Occipital lobe (tissue), 2 donors: Measurements from ENCODE around the gene CBFB. TPM values are rescaled to one million over a fixed set of nuclear protein-coding genes. Genes with fewer than 3 reads are reported as not detected.
"Not testable (repeated sequence)": the region's sequence is repeated elsewhere in the genome, so short reads cannot be mapped to it uniquely, and the experiment has no call there.

Source experiments
- DNase-seq: peaks from one replicate; lab custom pipeline; 2025; lab: John Stamatoyannopoulos, UW
- total RNA-seq: library from RNA; depleted of rRNA; stranded (reverse); fragments of >200 nt; gene quantifications from one replicate; pipeline ENCODE4 v1.2.3, GENCODE V29; 2014

Gene CBFB
- total RNA-seq, 1 donor from 2014 or later = 65.4 TPM

DNA sequence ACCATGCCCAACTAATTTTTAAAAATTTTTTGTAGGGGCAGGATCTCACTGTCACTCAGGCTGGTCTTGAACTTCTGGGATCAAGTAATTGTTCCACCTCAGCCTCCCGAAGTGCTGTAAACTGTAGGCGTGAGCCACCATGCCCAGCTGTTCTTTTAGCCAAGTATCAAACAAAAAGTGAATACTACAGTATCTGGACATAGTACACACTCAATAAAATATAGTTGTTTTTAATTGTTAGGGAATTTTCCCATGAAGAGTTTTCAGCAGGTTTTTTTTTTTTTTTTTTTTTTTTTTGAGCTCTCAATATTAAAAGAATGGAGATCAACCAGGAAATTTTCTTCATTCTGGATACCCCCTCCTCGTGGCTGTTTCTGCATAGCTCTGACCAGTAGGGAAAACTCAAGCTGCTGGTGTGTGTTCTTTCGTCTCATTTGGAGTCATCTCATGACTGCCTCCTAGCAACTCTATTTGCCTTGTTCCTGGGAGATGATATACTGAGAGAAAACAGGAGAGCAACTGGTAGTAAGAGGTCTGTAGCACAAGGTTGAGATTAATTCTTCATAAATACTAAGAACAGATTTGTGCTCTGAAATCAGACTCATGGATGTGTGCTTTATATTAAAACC lies 64.3 kb downstream of the CBFB start:
- no peak for DNase-seq

DNA sequence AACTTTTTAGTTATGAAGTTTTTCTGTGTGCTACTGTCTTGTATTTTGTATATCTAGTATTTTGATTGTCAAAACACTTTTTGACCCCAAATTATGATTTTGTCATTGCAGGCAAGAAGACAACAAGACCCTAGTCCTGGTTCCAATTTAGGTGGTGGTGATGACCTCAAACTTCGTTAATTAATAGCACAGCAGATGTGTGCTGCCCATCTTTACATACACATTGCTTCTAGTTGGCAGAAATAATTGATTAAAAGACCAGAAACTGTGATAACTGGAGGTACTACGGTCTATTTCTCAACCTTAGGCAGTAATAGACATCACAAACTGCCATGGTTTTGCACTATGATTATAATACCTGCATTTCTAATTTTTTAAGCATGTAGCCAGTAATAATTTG lies 69.7 kb downstream of the CBFB start:
- DNase-seq = no peak

DNA sequence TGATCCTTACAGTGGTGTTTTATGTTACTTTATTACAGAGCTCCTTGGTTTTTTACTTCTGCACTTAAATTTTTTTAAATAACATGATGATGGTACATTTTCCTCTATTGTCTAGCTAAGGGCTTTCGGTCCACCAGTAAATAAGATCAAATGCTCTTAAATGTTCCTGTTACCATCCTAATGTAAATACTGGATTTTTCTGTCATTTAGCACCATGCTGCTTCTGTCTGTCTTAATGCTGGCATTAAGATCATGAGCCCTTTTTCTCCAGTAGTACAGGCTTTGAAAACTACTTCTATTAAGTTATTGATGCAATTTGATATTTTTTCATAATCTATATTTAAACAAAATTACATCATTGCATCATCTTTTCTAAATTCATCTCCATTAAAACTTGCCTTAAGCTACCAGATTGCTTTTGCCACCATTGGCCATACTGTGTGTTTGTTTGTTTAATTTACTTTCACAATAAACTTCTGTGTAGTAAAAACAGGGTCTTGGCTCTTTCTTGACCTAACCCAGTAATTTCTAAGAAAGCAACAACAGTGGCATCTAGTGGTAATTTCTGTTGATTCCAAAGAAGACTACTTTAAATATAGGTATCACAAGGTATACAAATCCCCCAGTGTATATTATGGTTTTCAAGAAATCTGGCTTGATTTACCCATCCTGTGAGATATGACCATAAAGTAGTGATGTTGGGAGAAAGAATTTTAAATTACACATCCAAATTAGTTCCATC lies 71.8 kb downstream of the CBFB start:
- no peak for DNase-seq

DNA sequence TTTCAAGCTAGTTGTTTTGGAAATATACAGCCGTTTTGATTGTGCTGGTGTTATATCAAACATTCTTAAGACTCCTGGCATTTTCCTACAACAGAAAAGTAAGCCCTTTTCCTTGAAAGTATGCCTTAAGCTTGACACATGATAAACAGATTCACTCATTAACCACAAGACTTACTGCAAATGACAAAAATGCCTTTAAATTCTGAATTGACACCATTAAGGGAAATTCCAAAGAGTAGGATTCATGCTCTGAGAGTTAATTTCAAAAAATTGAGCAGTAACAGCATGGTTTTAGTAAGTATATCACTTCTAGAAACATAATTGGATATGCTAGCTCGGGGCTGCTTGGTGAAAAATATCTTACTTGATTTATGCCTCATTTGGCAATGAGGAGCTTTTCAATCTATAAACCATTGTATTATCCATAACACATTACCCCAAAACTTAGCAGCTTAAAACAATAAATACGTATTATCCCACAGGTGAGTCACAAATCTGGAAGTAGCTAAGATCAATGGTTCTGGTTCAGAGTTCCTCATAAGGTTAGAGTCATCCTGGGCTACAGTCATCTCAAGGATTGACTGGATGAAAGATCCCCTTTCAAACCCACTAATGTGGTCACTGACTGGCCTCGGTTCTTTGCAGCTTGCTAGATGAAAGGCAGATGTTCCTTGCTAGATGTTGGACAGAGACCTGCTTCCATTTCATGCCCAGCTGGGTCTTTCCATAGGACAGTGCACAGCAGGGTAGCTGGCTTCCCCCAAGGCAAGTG lies 72.5 kb downstream of the CBFB start:
- DNase-seq = no peak

DNA sequence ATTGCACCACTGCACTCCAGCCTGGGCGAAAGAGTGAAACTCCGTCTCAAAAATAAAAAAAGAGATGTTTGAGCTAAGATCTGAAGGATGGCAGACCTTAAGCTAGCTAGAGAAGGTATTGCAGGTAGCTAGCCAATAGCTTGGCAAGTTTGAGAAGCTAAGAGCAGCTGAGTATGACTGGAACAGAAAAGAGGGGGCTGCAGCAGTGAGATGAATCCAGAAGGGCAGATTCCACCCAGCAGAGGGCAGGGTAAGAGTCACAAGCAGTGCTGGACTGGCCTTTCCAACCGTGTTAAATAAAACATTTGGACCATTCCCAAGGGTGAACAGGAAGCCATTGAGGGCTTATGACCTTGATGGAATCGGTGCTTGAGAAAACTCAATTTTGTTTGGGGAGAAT lies 75.1 kb downstream of the CBFB start:
- no peak for DNase-seq

DNA sequence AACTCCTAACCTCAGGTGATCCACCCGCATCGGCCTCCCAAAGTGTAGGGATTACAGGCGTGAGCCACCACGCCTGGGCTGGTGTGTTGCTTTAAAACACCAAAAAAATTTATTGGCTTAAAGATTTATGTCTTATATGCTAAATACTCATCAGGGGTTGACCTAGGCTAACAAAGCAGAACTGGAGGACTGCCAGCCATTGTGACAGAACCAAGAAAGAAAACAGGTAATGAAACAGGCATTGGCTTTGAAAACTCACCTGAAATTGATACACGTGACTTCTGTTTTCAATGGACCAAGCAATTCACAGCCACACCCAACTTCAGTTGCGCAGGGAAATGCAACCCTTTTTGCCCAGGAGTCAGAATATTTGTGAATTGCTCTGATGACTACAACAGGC lies 75.9 kb downstream of the CBFB start:
- DNase-seq = no peak

DNA sequence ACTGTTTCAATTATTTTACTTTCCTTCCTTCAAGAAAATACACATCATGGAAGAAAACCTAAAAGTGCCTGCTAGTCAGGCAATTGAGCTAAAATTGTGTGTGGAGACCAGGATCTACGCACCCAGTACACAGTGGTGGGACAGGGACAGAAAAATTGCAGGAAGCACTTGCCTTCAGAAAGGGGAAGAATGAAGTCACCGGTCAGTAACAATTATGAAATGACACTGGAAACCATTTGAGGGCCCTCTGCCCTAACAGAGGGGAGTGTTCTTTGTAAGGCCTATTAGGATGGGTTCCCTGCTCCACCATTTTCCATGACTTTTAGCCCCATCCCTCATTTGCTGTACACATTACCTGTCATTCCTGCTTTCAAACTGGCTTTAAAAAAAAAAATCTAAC lies 76.3 kb downstream of the CBFB start:
- no peak for DNase-seq

DNA sequence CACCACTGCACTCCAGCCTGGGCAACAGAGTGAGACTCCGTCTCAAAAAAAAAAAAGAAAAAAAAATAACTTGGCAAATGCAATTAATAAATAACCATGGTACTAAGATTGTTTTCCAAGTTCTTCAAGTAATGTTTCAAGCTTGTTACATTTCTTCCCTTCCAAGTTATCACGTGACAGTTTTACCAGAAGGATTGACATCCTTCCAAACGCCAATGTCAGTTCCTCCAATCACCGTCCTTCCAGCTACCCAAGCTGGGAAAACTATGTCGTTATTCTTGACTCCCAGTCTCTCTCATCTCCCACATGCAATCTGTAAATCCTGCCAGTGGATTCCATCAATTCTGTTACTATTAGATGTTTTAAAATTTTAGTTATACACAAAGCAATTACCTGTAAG lies 76.9 kb downstream of the CBFB start:
- DNase-seq = no peak

DNA sequence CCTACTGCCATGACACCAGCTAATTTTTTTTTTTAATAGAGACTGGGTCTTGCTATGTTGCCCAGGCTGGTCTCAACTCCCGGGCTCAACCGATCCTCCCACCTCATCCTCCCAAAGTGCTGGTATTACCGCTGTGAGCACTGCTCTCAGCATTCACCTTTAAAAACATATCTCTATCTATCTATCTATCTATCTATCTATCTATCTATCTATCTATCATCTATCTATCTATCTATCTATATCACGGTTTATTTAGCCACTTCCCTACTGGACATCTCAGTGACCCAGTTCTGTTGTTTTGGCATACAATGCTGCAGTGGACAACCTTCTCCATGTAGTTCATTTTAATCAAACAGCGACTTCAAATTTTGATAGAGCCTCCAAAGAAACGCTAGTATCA lies 79.5 kb downstream of the CBFB start:
- DNase-seq = no peak

DNA sequence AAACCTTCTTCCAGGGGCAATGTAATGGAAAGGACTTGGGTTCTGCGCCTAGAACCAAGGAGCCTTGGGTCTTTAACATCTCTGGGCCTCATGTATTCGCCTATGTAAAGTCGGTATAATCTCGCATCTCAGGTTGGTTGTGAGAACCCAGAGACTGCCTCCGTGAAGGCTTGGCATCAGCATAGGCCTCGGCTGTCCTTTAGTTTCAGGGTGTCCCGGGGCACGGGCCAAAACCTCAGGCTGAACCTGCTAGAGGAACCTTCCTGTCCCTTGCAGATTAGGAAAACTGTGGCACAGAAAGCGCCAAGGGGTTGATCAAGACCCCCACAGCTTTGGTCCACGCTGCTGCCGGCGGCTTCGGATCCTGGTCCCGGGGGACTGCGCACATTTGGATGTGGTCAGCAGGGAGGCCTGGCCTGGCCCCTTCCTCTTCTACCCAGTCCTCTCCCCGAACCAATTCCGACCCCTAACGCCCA lies 80.0 kb downstream of the CBFB start:
- no peak for DNase-seq

DNA sequence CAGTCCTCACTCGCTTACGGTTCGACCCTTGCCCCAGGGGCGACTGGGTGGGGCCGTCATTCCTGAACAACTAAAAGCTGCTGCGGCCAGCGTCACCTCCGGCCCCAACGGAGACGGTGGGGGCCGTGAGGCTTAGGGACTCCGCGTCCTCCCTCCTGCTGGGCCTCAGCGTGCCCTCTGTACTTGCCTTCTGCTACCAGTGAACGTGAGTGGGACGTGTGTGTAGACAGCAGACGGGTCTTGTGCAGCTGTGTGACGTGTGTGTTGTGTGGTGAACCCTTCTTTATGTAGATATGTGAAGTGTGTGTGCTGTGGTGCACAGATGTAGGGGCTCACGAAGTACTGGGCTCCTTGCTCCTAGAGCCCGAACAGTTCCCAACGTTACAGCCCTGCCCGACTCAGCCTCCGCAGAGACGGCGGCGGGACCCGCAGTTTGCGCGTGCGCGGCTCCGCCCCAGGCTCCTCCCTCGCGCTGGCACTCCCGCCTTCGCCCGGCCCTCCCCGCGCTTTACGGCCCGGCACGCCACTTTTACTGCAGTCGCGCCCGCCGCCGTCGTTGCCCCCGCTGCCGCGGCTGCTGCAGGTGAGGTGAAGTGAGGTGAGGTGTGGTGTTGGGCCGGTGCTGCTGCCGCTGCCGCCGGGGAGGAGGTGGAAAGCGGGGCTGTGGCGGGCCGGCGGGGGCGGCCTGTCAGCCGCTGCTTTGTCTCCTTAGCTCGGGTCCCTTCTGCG lies 80.6 kb downstream of the CBFB start, which contains the start of gene PHAF1:
Gene PHAF1, plus strand, starts transcription at position 535 of the 729 bp plus-strand sequence. CDS start 235 bp downstream, outside the sequence.
- DNase-seq = peak; percentile 91

DNA sequence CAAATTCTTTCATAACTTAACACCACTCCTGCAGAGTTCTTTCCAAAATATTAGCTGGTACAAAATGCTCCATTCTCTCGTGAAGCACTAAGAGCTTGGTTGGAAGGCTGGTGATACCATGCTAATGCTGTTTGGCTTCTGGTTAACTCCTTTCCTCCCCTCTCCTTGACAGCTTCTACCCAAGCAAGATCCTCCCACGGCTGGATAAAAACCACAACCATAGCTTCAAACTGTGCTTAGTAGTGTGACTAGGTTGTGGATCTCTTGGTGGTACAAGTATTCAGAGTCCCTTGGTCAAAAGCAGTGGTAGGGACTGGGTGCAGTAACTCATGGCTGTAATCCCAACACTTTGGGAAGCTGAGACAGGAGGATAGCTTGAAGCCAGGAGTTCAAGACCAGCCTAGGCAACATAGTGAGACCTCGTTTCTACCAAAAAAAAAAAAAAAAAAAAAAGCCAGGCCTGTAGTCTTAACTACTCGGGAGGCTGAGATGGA lies 83.0 kb downstream of the CBFB start:
- DNase-seq = no peak

DNA sequence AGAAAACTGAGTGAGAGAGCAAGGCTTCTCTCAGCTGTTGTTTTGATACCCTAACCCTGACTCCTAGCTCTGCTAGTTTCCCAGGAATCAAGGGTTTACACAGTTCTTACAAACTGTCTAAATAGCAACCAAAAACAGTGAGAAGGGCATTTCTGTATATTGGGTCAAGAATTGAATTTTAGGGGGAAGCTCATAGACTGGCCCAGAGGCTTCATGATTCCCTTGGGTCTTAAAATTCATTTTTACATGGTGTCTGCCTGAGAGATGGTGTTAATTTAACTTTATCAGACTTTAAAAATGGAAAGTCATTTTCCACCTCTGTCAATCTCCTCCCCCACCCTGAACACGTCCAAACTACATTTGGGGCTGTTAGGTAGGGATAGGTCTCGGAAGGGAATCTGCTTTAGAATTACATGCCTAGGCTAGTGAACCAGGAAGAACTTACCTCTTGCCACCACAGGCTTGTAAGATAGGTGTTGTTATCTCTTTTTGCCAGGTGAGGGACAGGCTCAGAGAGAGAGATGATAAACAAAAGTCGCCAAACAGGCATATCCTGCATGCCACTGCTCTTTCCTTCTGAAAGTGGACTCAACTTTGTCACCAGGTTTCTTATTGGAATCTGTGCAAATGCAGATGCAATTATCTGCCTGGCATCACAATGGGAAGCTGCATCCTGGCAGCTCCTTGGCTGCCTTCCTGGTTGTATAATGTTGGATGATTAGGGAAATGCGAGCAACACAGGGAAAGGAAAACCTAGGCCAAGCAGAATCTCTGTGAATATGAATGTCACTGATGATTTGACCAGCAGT lies 83.8 kb downstream of the CBFB start:
- no peak for DNase-seq

DNA sequence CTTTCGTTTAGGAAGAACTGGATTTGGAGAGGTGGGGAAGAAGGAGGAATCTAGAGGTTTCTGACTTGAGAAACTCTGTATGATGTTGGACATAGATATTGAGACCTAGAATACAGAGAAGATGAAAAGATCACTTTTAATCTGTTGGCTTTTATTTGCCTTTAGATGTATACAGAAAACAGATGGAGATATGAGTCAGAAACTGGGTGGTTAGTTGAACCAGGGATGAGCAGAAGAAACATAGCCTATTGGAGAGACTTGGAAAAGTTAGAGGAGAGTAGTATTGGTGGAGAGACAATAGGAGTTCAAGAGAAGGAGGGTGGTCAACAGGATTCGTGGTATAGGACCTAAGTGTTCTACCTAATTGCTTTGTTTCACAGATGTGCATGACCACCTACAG lies 85.8 kb downstream of the CBFB start:
- DNase-seq = no peak

DNA sequence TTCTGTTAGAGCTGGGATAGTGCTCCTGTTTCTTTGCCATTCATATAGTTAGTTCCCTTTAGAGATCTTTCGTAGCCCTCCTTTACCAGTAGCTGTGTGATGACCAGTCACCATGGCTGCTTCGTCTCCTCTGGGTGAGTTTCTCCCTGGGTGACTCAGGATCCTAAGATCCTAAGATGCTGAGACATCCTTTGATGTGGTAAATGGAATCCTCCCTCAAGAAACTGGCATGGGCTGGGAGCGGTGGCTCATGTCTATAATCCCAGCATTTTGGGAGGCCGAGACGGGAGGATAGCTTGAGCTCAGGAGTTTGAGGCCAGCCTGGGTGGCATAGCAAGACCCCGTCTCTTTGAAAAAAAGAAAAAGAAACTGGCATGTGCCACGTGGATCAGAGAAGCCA lies 86.7 kb downstream of the CBFB start:
- no peak for DNase-seq

DNA sequence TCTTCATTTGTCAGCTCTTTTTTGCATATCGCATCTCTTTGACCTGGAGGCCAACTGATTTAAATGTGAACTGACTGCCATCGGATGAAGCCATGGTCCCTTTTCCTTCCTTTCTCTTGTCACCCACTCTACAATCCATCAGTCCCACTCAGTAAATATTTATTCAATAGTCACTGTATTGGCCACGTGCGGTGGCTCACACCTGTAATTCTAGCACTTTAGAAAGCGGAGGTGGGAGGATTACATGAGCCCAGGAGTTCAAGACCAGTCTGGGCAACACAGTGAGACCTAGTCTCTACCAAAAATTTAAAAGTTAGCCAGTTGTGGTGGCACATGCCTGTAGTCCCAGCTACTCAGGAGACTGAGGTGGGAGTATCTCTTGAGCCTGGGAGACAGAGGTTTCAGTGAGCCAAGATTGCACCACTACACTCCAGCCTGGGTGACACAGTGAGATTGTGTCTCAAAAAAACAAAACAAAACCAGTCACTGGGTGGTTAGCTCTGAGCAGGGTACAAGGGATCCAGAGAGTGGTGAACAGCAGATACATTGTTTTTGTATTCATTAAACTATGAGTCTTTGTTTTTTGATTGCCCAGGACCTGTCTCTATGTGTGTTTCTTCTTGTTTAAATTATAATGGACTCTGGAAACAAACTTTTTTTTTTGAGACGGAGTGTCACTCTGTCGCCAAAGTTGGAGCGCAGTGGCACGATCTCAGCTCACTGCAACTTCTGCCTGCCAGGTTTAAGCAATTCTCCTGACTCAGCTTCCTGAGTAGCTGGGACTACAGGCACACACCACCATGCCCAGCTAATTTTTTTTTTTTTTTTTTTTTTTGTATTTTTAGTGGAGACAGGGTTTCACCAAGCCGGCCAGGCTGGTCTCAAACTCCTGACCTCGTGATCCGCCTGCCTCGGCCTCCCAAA lies 87.7 kb downstream of the CBFB start:
- DNase-seq = no peak

DNA sequence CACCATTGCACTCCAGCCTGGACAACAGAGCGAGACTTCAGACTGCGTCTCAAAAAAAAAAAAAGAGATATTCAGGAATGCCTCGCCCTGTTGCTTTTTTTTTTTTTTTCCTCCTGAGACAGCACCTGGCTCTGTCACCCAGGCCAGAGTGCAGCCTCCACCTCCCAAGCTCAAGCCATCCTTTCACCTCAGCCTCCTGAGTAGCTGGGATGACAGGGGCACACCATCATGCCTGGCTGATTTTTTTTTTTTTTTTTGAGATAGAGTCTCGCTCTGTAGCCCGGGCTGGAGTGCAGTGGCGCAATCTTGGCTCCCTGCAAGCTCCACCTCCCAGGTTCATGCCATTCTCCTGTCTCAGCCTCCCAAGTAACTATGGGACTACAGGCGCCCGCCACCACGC lies 88.8 kb downstream of the CBFB start:
- DNase-seq = no peak

DNA sequence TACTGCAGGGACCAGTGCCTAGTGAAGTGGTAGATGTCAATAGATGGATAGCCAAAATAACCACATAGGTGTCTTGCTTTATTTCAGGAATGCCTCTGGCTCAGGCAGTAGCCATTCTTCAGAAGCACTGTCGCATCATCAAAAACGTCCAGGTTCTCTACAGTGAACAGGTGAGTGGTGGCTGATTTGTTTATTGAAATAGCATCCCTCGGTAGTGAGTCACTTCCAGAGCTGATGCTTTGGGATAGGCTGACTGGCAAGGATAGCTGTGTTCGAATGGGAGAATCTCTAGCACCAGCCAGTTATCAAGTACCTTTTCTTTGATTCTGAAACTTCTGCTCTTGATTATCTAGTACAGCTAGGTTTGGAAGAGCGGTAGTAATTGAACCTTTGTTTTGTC lies 91.1 kb downstream of the CBFB start:
- no peak for DNase-seq

DNA sequence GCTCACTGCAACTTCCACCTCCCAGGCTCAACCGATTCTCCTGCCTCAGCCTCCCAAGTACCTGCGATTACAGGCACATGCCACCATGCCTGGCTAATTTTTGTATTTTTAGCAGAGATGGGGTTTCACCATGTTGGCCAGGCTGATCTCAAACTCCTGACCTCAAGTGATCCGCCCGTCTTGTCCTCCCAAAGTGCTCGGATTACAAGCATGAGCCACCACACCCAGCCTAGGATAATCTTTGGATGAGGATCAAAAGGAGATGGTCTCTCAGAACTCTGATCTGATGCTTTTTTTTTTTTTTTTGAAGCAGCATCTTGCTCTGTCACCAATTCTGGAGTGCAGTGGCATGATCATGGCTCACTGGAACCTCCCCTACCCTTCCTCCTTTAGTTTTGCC lies 93.8 kb downstream of the CBFB start:
- not testable (repeated sequence) for DNase-seq

DNA sequence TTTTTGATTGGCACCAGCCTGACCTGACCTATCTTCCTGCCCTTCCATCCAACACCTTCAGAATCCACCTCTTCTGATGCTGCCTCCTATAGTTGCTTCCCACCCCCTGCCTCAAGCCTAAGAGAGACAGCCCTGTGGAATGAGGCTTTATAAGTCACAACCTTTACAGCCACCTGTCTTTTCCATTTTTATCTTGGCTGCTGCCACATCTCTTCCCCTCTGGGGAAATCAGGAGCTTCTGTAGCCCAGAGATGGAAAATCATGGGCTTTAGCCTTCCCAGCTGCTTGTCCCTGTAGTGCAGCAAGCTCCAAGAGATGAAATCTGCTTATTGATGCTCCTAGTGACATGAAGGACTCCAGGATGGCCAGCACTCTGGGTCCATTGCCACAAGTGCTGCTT lies 99.5 kb downstream of the CBFB start:
- DNase-seq = no peak
